HG03460 (cell line): ENCODE results near the gene EXD3.

Source experiments
- ATAC-seq: cut with Tn5 transposase; IDR thresholded peaks from one replicate; pipeline ENCODE4 v1.9.1; 2021; ENCODE audit not compliant: unreplicated experiment

The EXD3 gene

GRCh38 chr9:137309368-137310188 lies 113.4 kb downstream of the EXD3 start:
- ATAC-seq, result no peak

GRCh38 chr9:137308057-137308619 lies 114.8 kb downstream of the EXD3 start:
- no peak for ATAC-seq

GRCh38 chr9:137307255-137308056 lies 115.5 kb downstream of the EXD3 start:
- no peak for ATAC-seq

- no peak for ATAC-seq
Observed at GRCh38 chr9:137306850-137307254, 116.1 kb downstream of the EXD3 start.

GRCh38 chr9:137306066-137306849 lies 116.7 kb downstream of the EXD3 start:
- no peak for ATAC-seq

- ATAC-seq, result no peak
Observed at GRCh38 chr9:137305798-137306065, 117.2 kb downstream of the EXD3 start.

GRCh38 chr9:137305060-137305797 lies 117.7 kb downstream of the EXD3 start:
- ATAC-seq, result no peak

- no peak for ATAC-seq
Observed at GRCh38 chr9:137304383-137305059, 118.4 kb downstream of the EXD3 start.

- no peak for ATAC-seq
Observed at GRCh38 chr9:137303893-137304382, 119.0 kb downstream of the EXD3 start.

GRCh38 chr9:137303151-137303892 lies 119.6 kb downstream of the EXD3 start:
- ATAC-seq, result no peak

GRCh38 chr9:137302449-137303150 lies 120.4 kb downstream of the EXD3 start:
- peak; percentile 39 for ATAC-seq

- peak; percentile 51 for ATAC-seq
Observed at GRCh38 chr9:137302118-137302448, 120.9 kb downstream of the EXD3 start, which contains the start of gene NRARP. NRARP (minus strand) TSS chr9:137302271; CDS start chr9:137301928, 343 bp downstream.

- ATAC-seq, result peak; percentile 7
Observed at GRCh38 chr9:137301081-137301947, 121.6 kb downstream of the EXD3 start.

GRCh38 chr9:137300567-137301080 lies 122.3 kb downstream of the EXD3 start:
- no peak for ATAC-seq

- no peak for ATAC-seq
Observed at GRCh38 chr9:137299938-137300337, 123.0 kb downstream of the EXD3 start.

GRCh38 chr9:137299203-137299565 lies 123.8 kb downstream of the EXD3 start:
- no peak for ATAC-seq

- ATAC-seq, result no peak
Observed at GRCh38 chr9:137298401-137299202, 124.4 kb downstream of the EXD3 start.
